Measurements from ENCODE around the gene SCGB1A1. TPM values are rescaled to one million over a fixed set of nuclear protein-coding genes. Genes with fewer than 3 reads are reported as not detected.

SCGB1A1 gene
- polyA plus RNA-seq, 3 donors, result not detected

GRCh38 chr11:62411524-62411923 is 7.3 kb upstream of the SCGB1A1 start:
- Histone ChIP-seq H3K9me3 (replicated peaks in 1 of 2; ENCODE audit: control insufficient read depth in 1 of 2, insufficient read depth in 1 of 2, low read length in 2 of 2) (no peaks in the 10 kb centered on the region), H3K4me3 (replicated peaks in 1 of 3; ENCODE audit: low read depth in 2 of 3, low read length in 3 of 3) (no peak overlapping the region), H3K27me3 (ENCODE audit: control insufficient read depth in 2 of 2, insufficient read depth in 2 of 2, low read length in 2 of 2) (no peaks in the 10 kb centered on the region), H3K36me3 (replicated peaks in 1 of 2; ENCODE audit: control insufficient read depth in 1 of 2, insufficient read depth in 2 of 2, low read length in 2 of 2) (peaks cover 0 to 14% of the 10 kb centered on the region in 2 donors), H3K4me2 (replicated peaks; ENCODE audit: extremely low read depth, low read length, poor library complexity, severe bottlenecking) (no peak overlapping the region), H3K27ac (ENCODE audit: low read depth in 1 of 2, low read length in 2 of 2) (no peak overlapping the region), H3K9ac (ENCODE audit: insufficient read depth, low read length, poor library complexity, severe bottlenecking) (no peak overlapping the region), H4K20me1 (ENCODE audit: insufficient read depth, low read length) (no peaks in the 10 kb centered on the region), H3K79me2 (ENCODE audit: insufficient read depth, low read length) (no peaks in the 10 kb centered on the region), H3K4me1 (ENCODE audit: control insufficient read depth in 1 of 2, insufficient read depth in 2 of 2, low read length in 2 of 2) (peaks cover 7 to 11% of the 10 kb centered on the region in 2 donors), H2AFZ (ENCODE audit: insufficient read depth, low read depth, low read length, poor library complexity, severe bottlenecking) (no peak overlapping the region)
- DNase-seq, result no peak
- intact Hi-C loops (cut with micrococcal nuclease), result no loop called here
- H3K27me3 Mint-ChIP-seq (ENCODE audit: low read depth in 3 of 3), result peaks cover 2% of the 10 kb centered on the region in 3 donors
- H3K9me3 Mint-ChIP-seq, result peaks cover 0 to 2% (median 0%) of the 10 kb centered on the region in 7 donors
- 100% methylated on average over 3 of the region's 5 CpGs for WGBS (ENCODE audit: insufficient coverage)
- peaks cover 9% of the 10 kb centered on the region for H3K4me1 Mint-ChIP-seq
- H3K4me3 Mint-ChIP-seq, result no peak overlapping the region
- TF ChIP-seq, protein P1, sequence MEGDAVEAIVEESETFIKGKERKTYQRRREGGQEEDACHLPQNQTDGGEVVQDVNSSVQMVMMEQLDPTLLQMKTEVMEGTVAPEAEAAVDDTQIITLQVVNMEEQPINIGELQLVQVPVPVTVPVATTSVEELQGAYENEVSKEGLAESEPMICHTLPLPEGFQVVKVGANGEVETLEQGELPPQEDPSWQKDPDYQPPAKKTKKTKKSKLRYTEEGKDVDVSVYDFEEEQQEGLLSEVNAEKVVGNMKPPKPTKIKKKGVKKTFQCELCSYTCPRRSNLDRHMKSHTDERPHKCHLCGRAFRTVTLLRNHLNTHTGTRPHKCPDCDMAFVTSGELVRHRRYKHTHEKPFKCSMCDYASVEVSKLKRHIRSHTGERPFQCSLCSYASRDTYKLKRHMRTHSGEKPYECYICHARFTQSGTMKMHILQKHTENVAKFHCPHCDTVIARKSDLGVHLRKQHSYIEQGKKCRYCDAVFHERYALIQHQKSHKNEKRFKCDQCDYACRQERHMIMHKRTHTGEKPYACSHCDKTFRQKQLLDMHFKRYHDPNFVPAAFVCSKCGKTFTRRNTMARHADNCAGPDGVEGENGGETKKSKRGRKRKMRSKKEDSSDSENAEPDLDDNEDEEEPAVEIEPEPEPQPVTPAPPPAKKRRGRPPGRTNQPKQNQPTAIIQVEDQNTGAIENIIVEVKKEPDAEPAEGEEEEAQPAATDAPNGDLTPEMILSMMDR (IDR thresholded peaks at IDR 0.05), result no peak
- peaks cover 13 to 37% of the 10 kb centered on the region in 2 donors for H3K36me3 Mint-ChIP-seq
- no peak overlapping the region for H3K27ac Mint-ChIP-seq

GRCh38 chr11:62413060-62413696 is 5.7 kb upstream of the SCGB1A1 start:
- intact Hi-C loops (cut with micrococcal nuclease), result no loop called here
- Histone ChIP-seq H3K9me3 (replicated peaks in 1 of 2; ENCODE audit: control insufficient read depth in 1 of 2, insufficient read depth in 1 of 2, low read length in 2 of 2) (no peaks in the 10 kb centered on the region), H3K27ac (ENCODE audit: low read depth in 1 of 2, low read length in 2 of 2) (no peak overlapping the region), H4K20me1 (ENCODE audit: insufficient read depth, low read length) (no peaks in the 10 kb centered on the region), H3K27me3 (ENCODE audit: control insufficient read depth in 2 of 2, insufficient read depth in 2 of 2, low read length in 2 of 2) (no peaks in the 10 kb centered on the region), H3K4me1 (ENCODE audit: control insufficient read depth in 1 of 2, insufficient read depth in 2 of 2, low read length in 2 of 2) (peaks cover 7 to 11% of the 10 kb centered on the region in 2 donors), H3K4me2 (replicated peaks; ENCODE audit: extremely low read depth, low read length, poor library complexity, severe bottlenecking) (no peak overlapping the region), H3K36me3 (replicated peaks in 1 of 2; ENCODE audit: control insufficient read depth in 1 of 2, insufficient read depth in 2 of 2, low read length in 2 of 2) (peaks cover 0 to 16% of the 10 kb centered on the region in 2 donors), H3K79me2 (ENCODE audit: insufficient read depth, low read length) (no peaks in the 10 kb centered on the region), H2AFZ (ENCODE audit: insufficient read depth, low read depth, low read length, poor library complexity, severe bottlenecking) (no peak overlapping the region), H3K4me3 (replicated peaks in 1 of 3; ENCODE audit: low read depth in 2 of 3, low read length in 3 of 3) (no peak overlapping the region), H3K9ac (ENCODE audit: insufficient read depth, low read length, poor library complexity, severe bottlenecking) (no peak overlapping the region)
- H3K4me1 Mint-ChIP-seq, result peaks cover 9% of the 10 kb centered on the region
- peaks cover 0 to 2% (median 0%) of the 10 kb centered on the region in 7 donors for H3K9me3 Mint-ChIP-seq
- no peak overlapping the region for H3K4me3 Mint-ChIP-seq
- WGBS (ENCODE audit: insufficient coverage), result 92% methylated on average over 7 of the region's 8 CpGs
- no peak for DNase-seq
- H3K27me3 Mint-ChIP-seq (ENCODE audit: low read depth in 3 of 3), result peaks cover 2 to 6% (median 2%) of the 10 kb centered on the region in 3 donors
- H3K27ac Mint-ChIP-seq, result no peak overlapping the region
- peaks cover 13 to 38% of the 10 kb centered on the region in 2 donors for H3K36me3 Mint-ChIP-seq
- TF ChIP-seq, protein P1 (IDR thresholded peaks at IDR 0.05), result no peak
